ENCODE results near the gene OR4C6. TPM values are rescaled to one million over a fixed set of nuclear protein-coding genes. Genes with fewer than 3 reads are reported as not detected.

The OR4C6 gene
- total and polyA plus RNA-seq, 2 experiments from 2014 or later, result not detected

DNA sequence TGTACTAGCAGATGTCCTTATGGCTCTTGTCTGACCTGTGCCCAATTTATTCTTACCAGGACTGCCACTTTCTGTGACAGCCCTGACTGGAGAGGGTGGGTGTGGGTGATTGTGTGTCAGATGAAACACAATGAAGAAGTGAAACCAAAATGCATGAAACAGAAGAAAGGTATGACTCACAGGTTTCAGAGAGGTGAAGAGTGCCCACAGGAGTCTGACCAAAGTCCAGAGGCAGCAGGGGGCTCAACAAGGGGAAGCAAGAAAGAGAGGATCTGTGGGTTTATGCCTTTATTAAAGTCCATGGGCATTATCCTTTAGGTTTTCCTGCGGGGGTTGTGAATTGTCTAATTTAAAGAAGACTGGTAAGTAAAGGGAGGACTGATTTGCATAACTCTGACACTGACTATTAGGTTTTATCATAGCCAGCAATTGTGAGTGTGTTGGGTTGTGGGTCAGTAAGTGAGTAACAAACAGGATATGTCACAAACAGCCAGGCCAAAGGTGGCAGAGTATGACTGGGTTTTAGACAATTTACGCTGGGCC is 3.9 kb upstream of the OR4C6 start:
- DNase-seq (ENCODE audit: low spot score) (no peak), ATAC-seq (no peak)
- H3K36me3 ChIP-seq (ENCODE audit: insufficient read depth), result peaks cover 7% of the 10 kb centered on the region; the same call in 1 of the 2 replicates
- Mint-ChIP-seq H3K27me3 (ENCODE audit: insufficient read depth, low read depth, poor library complexity) (no peaks in the 10 kb centered on the region), H3K27ac (no peak overlapping the region), H3K4me1 (no peaks in the 10 kb centered on the region), H3K4me3 (no peak overlapping the region), H3K9me3 (peaks cover 83% of the 10 kb centered on the region), H3K36me3 (ENCODE audit: low read depth) (peaks cover 16% of the 10 kb centered on the region)
- H2AFZ ChIP-seq, result no peak overlapping the region
- H3K27ac ChIP-seq (ENCODE audit: low read depth), result no peak overlapping the region
- H3K79me2 ChIP-seq (replicated peaks; ENCODE audit: insufficient read depth), result no peaks in the 10 kb centered on the region
- no peak overlapping the region for H3K4me3 ChIP-seq
- TF ChIP-seq JUNB (IDR thresholded peaks at IDR 0.05; ENCODE audit: unreplicated experiment) (no peak), ETS1 (IDR thresholded peaks at IDR 0.05) (no peak), CTCF (conservative IDR thresholded peaks at IDR 0.05; ENCODE audit: low read depth in 2 of 2) (no peak), EZH2 (IDR thresholded peaks at IDR 0.05; ENCODE audit: low read depth, unreplicated experiment) (no peak), EZH2phosphoT487 (IDR thresholded peaks at IDR 0.05; ENCODE audit: unreplicated experiment) (no peak), ZNF114 (CRISPR knock-in tag; IDR thresholded peaks at IDR 0.05) (no peak), STAT1 (IDR thresholded peaks at IDR 0.05; ENCODE audit: unreplicated experiment) (no peak), POLR2AphosphoS5 (IDR thresholded peaks at IDR 0.05; ENCODE audit: low read depth) (no peak), CREB1 (CRISPR knock-in tag; IDR thresholded peaks at IDR 0.05; ENCODE audit: low read depth) (no peak)
- TF ChIP-seq, protein P1, sequence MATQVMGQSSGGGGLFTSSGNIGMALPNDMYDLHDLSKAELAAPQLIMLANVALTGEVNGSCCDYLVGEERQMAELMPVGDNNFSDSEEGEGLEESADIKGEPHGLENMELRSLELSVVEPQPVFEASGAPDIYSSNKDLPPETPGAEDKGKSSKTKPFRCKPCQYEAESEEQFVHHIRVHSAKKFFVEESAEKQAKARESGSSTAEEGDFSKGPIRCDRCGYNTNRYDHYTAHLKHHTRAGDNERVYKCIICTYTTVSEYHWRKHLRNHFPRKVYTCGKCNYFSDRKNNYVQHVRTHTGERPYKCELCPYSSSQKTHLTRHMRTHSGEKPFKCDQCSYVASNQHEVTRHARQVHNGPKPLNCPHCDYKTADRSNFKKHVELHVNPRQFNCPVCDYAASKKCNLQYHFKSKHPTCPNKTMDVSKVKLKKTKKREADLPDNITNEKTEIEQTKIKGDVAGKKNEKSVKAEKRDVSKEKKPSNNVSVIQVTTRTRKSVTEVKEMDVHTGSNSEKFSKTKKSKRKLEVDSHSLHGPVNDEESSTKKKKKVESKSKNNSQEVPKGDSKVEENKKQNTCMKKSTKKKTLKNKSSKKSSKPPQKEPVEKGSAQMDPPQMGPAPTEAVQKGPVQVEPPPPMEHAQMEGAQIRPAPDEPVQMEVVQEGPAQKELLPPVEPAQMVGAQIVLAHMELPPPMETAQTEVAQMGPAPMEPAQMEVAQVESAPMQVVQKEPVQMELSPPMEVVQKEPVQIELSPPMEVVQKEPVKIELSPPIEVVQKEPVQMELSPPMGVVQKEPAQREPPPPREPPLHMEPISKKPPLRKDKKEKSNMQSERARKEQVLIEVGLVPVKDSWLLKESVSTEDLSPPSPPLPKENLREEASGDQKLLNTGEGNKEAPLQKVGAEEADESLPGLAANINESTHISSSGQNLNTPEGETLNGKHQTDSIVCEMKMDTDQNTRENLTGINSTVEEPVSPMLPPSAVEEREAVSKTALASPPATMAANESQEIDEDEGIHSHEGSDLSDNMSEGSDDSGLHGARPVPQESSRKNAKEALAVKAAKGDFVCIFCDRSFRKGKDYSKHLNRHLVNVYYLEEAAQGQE (IDR thresholded peaks at IDR 0.05; ENCODE audit: unreplicated experiment), result no peak
- H3F3A ChIP-seq (replicated peaks; ENCODE audit: low read depth), result no peaks in the 10 kb centered on the region
- no peaks in the 10 kb centered on the region for H3K9me2 ChIP-seq (ENCODE audit: insufficient read depth)
- H3K4me1 ChIP-seq (ENCODE audit: insufficient read depth), result no peaks in the 10 kb centered on the region
- H4K20me1 ChIP-seq (replicated peaks; ENCODE audit: insufficient read depth), result no peaks in the 10 kb centered on the region
- no peaks in the 10 kb centered on the region for H3K27me3 ChIP-seq (ENCODE audit: insufficient read depth)
- no peak overlapping the region for H3K4me2 ChIP-seq
